ENCODE results near the gene AACS.

The AACS gene

DNA sequence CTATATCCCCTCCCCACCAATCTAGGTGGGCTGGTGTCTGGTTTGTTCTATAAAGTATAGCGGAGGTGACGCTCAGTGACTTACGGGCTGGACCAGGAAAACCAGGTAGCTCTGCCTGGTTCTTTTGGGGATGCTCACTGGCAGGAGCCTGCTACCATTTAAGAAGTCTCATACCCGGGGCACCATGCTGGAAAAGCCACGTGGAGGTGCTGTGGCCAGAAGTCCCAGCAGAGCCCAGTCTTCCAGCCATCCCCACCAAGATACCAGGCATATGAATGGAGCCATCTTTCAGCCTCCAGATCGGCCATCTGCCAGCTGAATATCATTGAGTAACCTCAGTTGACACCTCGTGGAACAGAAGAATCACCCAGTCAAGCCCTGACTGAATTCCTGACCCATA, 87.2 kb downstream of the AACS start:
- DNase-seq (ENCODE audit: low read depth in 2 of 2) = no peak

DNA sequence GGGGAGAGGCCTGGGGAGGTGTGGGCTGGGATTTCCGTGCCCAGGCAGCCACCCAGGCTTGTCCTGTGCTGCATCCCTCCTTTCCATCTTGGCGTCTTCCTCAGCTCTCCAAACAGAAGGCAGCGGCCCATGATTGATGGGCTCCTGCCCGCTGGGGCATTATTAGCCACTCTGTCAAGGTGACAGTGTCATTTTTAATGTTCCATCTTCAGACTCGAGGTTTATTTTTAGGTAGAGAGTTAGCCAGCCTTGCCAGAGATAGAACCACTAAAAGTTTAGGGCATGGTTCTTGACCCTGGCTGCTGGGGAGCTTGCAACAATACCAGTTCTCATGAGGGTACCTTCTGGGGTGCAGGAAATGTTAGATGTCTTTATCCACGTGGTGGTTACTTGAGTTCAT, 90.1 kb downstream of the AACS start:
- no peak for DNase-seq (ENCODE audit: low read depth in 2 of 2)

DNA sequence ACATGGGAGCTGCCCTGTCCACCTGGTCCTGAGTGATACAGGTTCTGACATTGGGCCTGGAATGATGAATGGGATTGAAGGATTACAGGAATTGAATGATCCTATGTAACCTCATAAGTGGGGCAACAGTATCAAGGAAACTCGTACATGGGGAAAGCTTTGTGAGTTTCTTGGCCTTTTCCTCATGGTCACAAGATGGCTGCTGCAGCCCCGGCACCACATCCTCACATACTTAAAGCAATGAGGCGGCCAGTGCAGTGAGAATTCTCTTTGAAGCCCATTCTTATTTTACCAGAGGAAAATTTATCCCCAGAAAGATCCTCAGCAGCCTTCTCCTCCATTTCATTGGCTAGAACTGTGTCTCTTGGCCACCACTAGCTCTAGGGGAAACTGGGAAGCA, 91.9 kb downstream of the AACS start:
- no peak for DNase-seq (ENCODE audit: low read depth in 2 of 2)

DNA sequence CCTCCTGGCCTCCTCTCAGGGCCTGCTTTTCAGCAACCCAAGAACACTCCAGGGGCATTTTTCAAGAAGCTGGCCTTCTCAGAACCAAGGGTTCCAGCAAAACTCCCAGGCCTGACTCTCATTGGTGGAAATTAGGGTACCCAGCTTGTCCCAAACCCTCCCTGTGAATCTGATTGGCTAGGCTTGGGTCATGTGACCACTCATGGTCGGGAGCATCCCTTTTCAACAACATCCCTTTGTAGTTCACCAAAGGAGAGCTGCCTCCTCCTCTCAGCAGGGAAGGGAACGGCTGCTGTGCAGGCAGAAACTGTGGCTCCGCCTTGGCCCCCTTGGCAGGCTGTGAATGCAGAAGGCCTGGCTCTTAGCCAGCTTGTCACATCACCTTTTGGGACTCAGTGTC, 94.5 kb downstream of the AACS start:
- DNase-seq (ENCODE audit: low read depth in 2 of 2) = no peak

DNA sequence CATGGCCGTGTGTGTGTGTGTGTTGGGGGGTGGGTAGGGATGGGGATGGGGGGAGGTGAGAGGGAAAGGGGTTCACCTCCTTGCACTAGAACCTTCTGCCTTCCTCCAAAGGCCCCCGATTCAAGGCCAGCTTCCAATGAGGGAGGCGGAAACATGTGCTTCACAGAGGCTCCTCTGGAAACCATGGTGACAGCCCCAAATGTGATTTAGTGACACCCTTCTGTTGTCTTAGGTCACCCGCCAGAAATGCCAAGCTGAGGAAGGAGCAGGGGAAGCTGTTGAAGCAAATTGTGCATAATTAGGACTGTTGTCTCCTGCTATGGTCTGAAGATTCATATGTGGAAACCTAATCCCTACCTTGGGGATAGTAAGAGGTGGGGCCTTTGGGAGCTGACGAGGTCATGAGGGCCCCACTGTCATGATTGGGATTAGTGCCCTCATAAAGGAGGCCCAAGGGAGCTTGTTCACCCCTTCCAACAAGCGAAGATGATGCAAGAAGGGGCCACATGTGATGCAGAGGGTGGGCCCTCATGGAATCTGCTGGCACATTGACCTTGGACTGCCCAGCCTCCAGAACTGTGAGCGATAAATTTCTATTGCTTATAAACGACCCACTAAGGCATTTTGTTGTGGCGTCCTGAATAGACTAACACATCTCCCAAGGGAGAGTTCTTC, 95.2 kb downstream of the AACS start:
- DNase-seq (ENCODE audit: low read depth in 2 of 2) = no peak

DNA sequence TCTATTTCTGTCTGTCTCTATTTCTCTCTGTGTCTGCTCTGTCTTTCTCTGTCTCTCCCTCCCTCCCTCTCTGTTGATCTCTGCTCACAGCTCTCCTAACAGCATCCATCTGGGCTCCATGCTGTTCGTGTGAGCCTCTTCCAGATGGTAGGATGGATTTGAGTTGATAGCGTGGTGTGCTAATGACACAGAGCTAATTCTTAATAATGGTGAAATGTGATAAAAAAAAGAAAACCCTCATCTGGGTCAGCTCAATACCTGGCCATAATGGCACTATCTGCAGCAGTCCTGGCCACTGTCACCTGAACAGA, 96.4 kb downstream of the AACS start:
- DNase-seq (ENCODE audit: low read depth in 2 of 2) = no peak

DNA sequence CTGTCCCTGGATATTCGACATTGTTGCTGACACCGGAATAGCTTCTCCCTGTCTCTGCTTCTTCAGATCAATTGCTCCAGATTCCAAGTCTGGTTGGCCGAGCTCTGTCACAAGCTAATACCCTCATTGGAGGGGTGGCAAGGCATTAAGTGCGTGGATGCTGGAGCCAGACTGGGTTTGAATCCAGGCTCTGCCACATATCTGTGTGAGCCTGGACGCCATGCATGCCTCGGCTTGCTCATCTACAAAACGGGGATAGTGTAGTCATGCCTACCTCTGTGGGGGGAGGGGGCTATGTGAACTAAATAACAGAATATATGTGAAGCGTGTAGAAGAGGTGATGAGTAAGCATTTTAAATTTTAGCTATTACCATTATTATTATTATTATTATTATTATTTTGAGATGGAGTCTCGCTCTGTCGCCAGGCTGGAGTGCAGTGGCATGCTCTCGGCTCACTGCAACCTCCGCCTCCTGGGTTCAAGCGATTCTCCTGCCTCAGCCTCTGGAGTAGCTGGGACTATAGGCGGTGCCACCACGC, 97.3 kb downstream of the AACS start:
- no peak for DNase-seq (ENCODE audit: low read depth in 2 of 2)

DNA sequence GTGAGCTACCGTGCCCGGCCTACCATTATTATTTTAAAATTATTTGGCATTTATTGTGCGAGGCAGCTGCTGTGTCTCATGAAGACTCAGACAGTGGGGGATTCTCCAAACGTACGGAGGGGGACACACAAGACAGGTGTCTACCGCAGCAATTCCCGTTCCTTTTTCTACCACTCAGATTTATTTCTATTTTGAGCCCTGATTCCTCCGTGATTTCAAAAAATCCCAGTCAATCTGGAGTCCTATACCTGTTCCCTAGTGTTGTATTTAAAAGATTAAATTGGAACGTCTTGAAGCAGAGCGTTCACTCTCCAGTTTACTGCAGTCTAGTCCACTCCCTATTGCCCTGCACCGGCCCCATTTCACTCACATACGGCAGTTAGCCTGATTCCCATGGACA, 97.9 kb downstream of the AACS start:
- no peak for DNase-seq (ENCODE audit: low read depth in 2 of 2)

DNA sequence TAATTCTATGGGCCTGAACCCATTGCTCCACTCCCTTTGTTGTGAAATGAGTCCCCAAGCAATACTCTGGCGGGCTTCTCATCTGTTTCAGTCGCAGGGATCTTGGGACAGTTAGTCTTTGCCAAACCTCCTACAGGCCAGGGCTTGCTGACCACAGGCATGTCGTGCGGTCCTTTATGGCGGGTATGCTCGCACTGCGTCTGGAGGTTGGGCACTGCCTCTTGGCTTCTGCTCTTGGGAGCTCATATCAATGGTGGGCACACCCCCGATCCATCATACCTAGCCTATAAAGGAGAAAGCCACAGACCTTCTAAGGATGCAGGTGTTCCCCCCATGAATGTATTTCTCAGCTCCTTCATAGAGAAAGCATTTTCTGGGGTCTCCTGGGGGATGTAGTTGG, 99.3 kb downstream of the AACS start:
- no peak for DNase-seq (ENCODE audit: low read depth in 2 of 2)

DNA sequence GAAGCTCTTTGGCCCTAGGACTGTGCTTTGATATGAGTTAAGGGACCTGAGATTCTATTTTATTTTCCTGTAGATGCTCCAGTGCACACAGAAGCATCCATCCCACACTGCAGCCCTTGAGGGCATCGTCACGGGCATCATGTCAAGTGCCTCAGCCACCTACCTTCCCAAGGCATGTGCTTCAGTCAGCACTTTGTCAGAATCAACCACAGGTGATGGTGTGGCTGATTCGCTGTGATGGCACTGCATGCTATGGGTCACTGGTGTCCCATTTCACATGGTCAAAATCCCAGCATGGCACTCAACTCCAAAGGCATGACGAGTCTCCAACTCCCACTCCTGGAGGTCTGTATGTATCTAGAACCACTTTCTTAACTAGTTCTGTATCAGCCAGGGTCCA, 100.8 kb downstream of the AACS start:
- no peak for DNase-seq (ENCODE audit: low read depth in 2 of 2)

DNA sequence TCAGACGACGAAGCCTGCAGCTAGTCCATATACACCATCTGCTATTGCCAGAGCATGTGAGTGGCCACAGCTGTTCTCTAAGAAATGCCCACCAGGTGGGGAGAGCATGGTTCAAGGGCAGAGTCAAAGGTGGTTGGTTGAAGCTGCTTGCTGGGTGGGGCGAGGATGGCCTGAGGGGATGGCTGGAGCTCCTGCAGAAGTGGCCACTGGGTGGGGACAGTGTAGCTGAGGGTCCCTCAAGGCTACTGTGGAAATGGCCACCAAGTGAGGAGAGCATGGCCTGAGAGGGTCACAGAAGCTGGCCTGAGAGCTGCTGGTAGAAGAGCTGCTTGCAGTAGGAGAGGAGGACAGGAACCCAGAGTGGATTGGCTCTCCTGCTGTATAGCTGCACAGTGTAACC, 102.4 kb downstream of the AACS start:
- DNase-seq (ENCODE audit: low read depth in 2 of 2) = no peak

DNA sequence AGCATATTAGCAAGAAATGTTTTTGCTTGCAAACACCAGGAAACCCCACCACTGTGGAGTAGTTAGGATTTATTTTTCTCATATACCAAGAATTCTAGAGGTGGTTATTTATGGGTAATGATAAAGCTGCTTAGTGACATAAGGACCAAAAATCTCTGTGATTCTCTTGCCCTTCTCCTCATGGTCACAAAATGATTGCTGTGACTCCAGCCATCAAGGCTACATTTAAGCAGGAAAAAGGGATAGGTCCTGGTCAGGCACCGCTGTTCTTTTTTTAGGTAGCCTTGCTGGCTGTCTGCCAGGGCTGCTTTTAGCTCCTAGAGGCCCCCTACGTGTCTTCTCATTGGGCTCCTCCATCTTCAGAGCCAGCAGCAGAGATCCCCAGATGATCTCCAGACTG, 104.2 kb downstream of the AACS start:
- DNase-seq (ENCODE audit: low read depth in 2 of 2) = no peak

DNA sequence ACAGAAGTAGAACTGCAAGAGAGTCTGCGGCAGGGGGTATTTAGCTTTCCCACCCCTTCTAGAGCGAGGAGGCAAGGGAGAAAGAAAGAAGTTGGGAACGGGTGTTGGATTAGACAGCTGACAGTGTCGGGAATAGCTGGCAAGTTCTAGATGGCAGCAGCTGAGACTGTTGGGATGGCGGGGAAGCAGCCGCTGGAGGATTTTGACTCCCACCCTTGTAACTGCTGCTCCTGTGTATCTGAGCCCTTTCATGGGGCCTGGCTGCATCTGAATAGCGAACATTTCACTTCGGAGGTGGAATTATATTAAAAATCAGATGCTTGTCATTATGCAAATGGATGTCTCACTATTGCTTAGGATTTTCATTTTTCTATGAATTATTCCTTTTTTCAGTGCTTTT, 104.6 kb downstream of the AACS start:
- no peak for DNase-seq (ENCODE audit: low read depth in 2 of 2)

DNA sequence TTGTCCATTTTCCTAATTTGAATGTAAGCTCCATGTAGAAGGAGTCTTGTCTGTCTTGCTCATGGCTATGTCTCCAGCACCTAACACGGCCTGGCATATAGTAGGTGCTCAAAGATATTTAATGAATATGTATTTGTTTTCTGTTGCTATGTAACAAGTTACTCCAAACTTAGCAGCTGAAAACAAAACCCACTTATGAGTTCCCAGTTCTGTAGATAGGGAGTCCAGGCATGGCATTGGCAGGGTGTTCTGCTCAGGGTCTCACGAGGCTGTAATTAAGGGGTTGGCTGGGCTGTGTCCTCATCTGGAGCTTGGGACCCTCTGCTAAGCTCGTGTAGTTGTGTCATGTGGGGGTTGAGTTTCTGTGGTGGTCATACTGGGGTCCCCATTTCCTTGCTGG, 106.0 kb downstream of the AACS start:
- DNase-seq (ENCODE audit: low read depth in 2 of 2) = no peak

DNA sequence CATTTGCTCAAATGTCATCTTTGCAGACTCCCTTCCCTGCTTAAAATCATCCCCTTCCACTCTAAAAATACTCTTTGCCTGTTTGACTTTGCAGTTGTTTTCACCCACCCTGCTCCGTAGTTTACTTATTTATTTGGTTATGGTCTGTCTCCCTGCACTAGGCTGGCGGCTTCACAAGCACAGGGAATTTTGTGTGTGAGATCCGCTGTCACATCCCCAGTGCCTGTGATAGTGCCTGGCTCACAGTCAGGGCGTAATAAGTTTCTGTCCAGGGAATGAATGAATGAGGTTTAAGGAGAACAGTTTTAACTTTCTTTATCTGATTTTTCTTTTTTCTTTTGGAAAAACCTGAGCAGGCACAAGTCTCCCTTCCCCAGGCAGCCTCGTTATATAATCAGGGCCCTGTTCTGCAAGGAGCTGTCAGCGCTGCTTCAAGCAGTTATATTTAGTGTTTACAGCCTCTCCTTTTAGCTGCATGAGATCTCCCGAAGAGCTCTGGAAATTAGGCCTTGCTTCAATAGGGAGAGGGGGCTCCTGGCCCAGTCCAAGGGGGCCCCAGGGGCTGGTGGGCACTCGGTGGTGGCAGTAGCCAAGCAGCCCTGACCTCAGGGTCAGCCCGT, 107.1 kb downstream of the AACS start:
- no peak for DNase-seq (ENCODE audit: low read depth in 2 of 2)

DNA sequence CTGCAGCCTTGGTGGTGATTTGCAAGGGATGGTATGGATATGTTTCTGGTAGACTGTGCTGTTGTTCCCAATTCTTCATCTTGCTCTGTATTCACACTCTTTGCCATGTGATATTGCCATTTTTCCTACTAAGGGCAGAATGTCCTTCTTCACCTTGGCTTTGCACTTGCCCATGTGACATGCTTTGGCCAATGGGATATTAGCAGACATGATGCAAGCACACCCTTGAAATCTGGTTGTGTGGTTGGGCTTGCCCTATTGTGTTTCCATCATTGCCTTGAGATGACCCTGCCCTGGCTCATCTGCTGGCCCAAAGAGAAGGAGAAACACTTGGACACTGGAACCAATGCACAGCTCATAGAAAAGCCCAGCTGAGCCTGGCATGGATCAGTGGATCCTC, 110.3 kb downstream of the AACS start:
- no peak for DNase-seq (ENCODE audit: low read depth in 2 of 2)

DNA sequence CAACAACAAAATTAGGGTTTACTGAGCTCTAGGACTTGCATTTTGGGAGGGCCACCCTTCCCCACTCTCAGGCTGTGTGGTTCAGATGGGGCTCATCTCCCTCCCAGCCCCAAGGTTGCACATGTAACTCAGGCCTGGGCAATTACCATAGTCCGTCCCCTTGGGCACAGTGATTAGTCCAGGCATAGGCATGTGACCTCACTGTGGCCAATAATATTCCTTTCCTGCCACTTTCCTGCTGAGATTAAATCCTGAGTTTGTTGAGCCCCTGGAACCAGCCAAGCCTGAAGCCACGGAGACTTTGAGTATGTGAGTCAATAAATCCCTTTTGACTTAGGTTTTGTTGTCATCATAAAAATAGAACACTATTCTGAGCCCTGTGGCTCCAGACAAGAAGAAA, 113.0 kb downstream of the AACS start:
- DNase-seq (ENCODE audit: low read depth in 2 of 2) = no peak

DNA sequence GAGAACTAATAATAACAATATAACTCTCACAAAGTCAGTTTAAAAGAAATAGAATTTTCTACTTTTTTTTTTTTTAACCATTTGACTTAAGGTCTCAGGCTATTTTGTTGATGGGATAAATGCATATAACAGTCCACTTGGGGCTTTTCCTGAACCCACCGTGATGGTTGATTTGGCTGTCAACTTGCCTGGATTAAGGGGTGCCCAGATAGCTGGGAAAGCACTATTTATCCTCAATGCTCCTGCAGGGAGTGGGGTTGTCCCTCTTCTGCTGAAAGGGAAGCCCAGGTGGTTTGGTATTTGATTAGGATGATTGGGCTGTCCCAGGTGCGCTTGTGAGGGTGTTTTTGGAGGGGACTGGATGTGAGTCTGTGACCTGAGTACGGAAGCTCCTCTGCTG, 114.9 kb downstream of the AACS start:
- DNase-seq (ENCODE audit: low read depth in 2 of 2) = no peak

DNA sequence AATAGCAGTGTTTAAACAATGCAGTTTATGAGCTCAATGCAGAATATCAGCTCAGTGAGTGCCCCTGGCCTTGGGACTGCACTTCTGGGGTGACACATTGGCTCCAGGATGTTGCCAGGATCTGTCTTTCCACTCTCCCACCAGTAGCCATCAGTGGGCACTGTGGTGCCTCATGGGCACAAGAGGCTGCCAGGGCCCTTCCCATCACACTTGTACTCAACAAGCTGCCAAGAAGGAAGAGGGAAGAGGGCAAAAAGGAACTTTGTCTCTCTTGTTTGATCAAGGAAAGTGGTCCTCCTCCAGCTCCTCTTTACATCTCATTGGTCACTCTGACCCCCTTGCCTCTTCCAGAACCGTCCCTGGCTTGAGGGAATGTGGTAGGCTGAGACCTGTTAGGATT, 115.9 kb downstream of the AACS start:
- DNase-seq (ENCODE audit: low read depth in 2 of 2) = no peak

DNA sequence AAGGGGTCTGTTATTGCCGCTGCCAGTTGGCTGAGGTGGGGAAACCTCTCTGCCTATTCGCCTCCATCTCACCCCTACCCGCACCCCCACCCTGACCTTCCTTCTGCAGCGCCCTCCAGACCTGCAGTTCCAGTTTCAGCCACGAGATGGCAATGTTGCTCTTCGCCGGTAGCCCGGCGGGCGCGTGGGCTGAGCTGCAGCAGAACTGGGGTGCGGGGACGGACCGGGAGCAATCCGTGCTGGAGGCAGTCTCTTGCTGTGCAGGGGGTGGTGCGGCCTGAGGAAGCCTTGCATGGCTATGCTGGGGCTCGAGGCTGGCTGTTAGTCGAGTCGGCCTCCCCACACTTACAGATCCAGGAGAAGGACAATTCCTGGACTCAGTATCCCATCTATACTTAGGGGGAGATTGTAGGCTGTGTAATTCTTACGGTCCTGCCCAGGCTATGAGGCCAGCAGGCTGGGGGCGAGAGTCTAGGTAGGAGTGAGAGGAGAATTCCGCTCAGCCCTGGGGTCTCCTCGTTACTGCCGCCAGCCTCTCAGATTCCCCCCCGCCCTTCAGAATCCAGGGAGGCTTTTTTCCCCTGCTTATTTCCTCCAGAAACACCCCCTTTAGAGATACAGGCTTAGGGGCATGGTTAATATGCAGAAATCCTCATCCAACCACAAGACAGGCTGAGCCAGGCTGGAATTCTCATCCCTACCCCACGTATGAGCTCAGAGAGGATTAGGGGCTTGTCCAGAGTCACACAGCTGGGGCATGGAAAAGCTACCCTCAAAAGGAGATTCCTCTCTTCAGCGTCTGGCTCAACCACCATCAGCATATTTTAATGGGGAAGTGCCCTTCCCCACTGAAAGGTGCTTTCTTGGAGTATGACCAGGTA, 118.2 kb downstream of the AACS start:
- DNase-seq (ENCODE audit: low read depth in 2 of 2) = peak; percentile 53 to 59

DNA sequence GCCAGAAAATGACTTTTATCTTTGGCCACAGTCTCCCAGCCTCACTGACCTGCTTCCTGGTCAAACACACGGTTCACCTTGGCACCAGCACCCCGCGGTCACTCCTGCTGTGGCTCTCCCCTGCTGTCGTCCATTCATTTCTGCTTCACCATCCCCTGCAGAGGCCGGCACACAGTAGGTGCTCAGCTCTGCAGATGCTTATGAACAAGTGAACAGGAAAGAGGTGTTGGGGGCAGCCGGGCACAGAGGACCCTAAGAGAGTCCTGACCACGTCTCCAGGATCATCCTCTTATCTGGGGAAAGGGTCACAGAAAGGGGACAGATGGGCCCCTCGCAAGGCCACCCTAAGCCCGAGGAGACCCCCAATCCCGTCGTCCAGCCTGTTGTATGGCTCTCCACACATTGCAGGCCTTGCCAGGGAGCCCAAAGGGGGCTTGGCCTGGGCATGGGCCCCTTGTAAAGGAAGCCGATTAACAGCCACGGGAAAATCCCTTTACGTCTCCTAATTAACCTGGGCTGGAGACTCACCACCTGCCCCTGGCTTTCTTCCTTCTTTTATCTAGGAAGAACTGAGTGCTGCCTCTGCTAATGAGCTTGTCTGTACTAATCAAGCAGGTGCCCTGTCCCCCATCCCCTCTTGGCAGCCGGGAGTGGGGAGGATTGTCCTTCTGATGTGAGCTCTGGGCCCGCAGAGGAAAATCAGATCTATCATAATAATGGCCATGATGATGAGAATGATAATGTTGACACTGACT, 119.2 kb downstream of the AACS start:
- no peak for DNase-seq (ENCODE audit: low read depth in 2 of 2)

DNA sequence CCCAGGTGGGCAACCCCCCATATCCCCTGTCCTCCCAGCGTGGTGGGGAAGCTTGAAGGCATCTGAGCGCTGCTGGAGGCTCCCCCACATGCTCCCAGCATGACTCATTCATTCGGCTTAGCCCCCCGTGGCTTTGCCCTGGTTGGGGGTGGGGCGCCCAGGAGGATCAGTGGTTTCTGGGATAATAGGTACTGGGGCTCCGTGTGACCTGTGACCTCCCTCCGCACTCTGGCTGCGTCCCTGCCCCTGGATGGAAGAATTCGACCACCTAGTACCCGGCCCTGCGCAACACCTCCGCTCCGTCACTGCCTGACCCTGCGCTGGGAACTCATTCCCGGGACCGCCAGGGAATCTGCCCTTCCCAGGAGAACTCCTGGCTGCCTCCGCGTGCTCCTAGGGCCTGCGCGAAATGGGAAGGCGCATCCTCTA, 120.1 kb downstream of the AACS start:
- DNase-seq (ENCODE audit: low read depth in 2 of 2) = no peak
